GM12878 (cell line): Measurements from ENCODE around the gene MYG1. TPM values are rescaled to one million over a fixed set of nuclear protein-coding genes. Genes with fewer than 3 reads are reported as not detected.

ENCODE experiments used
- ATAC-seq: fragments of 200-7000 bp; cut with Tn5 transposase; 3 replicates; pipeline ENCODE4 v1.9.1; 2020; ENCODE audit warnings: mild to moderate bottlenecking, moderate library complexity
- BruUV-seq: library from RNA; stranded (reverse); fragments of 400-500 nt; replicated peaks from 2 replicates; lab custom pipeline; 2021; lab: Mats Ljungman, UMichigan
- CTCF ChIA-PET: fragments of 300-600 bp; sonication (Branson Sonifier 250); formaldehyde crosslinking; extraction: SDS; loops from one replicate; lab custom pipeline; 2021; ENCODE audit warnings: inconsistent platforms; lab: Yijun Ruan, JAX
- POLR2A ChIA-PET: fragments of 350-600 bp; formaldehyde crosslinking; extraction: SDS; loops from one replicate; lab custom pipeline; 2021; ENCODE audit warnings: inconsistent platforms; lab: Charles Lee
- RAD21 ChIA-PET: fragments of 300-600 bp; sonication (Branson Sonifier 250); formaldehyde crosslinking; loops from one replicate; lab custom pipeline; 2023; ENCODE audit warnings: antibody characterized with exemption; ENCODE audit not compliant: unreplicated experiment; lab: Charles Lee
- SMC1A ChIA-PET: fragments of 300-600 bp; sonication (Branson Sonifier 250); formaldehyde crosslinking; loops from one replicate; lab custom pipeline; 2023; ENCODE audit not compliant: unreplicated experiment, uncharacterized antibody; lab: Charles Lee
- DNase-seq: peaks from one replicate; pipeline ENCODE4 v3.0.0-alpha.2; 2011; ENCODE audit warnings: low read depth, low spot score
- FAIRE-seq: peaks from 3 replicates; lab custom pipeline; 2011; peaks lifted over from hg19 to GRCh38; lab: Jason Lieb, UNC
- H2AFZ ChIP-seq: 2 replicates; pipeline ENCODE4 v1.6.0; 2011; ENCODE audit warnings: low read depth, low read length, control low read depth; ENCODE audit not compliant: control insufficient read depth
- H3K27ac ChIP-seq: 2 replicates; pipeline ENCODE4 v1.5.1; 2011; ENCODE audit warnings: control low read depth; ENCODE audit not compliant: control insufficient read depth, insufficient read depth
- H3K27me3 ChIP-seq, 2 experiments: replicated peaks in 1 of 2; 2 replicates each; pipeline versions ENCODE4 v1.6.0 to v1.6.1; 2011; ENCODE audit warnings: low read length in 1 of 2; ENCODE audit not compliant: control insufficient read depth in 2 of 2, insufficient read depth in 2 of 2
- H3K36me3 ChIP-seq, 2 experiments: 2 replicates each; pipeline ENCODE4 v1.5.1; 2011; ENCODE audit warnings: low read length in 1 of 2; ENCODE audit not compliant: control insufficient read depth in 2 of 2, insufficient read depth in 2 of 2
- H3K4me1 ChIP-seq: 2 replicates; pipeline ENCODE4 v1.6.1; 2011; ENCODE audit warnings: mild to moderate bottlenecking, low read length, moderate library complexity, mixed read lengths; ENCODE audit not compliant: control insufficient read depth, insufficient read depth
- H3K4me2 ChIP-seq: 2 replicates; pipeline ENCODE4 v1.6.0; 2011; ENCODE audit warnings: control low read depth; ENCODE audit not compliant: control insufficient read depth, insufficient read depth
- H3K4me3 ChIP-seq: fragments of 200-600 bp; sonication (generic); 2 replicates; pipeline ENCODE4 v1.5.1; 2016
- H3K79me2 ChIP-seq: 2 replicates; pipeline ENCODE4 v1.6.0; 2011; ENCODE audit warnings: low read length; ENCODE audit not compliant: control insufficient read depth, insufficient read depth
- H3K9ac ChIP-seq: 2 replicates; pipeline ENCODE4 v1.8.0; 2011; ENCODE audit warnings: low read length, control low read depth, mixed read lengths; ENCODE audit not compliant: control insufficient read depth, insufficient read depth
- H3K9me3 ChIP-seq: replicated peaks from 3 replicates; pipeline ENCODE4 v1.5.1; 2011; ENCODE audit warnings: mild to moderate bottlenecking, low read length; ENCODE audit not compliant: control insufficient read depth, insufficient read depth
- H4K20me1 ChIP-seq: 2 replicates; pipeline ENCODE4 v1.6.0; 2011; ENCODE audit not compliant: control insufficient read depth, insufficient read depth
- BCL3 ChIP-seq: IDR thresholded peaks from 2 replicates; pipeline ENCODE4 v1.6.1; 2011; ENCODE audit warnings: borderline replicate concordance, low read depth, mild to moderate bottlenecking, moderate library complexity, low read length; ENCODE audit not compliant: insufficient read depth, poor library complexity, severe bottlenecking
- CHD4 ChIP-seq: fragments of 200-600 bp; sonication (generic); IDR thresholded peaks from 2 replicates; pipeline ENCODE4 v1.6.1; 2016; ENCODE audit warnings: mild to moderate bottlenecking
- CREB1 ChIP-seq: IDR thresholded peaks from 2 replicates; pipeline ENCODE4 v1.6.1; 2012; ENCODE audit warnings: low read depth, mild to moderate bottlenecking, inconsistent platforms
- CREM ChIP-seq: IDR thresholded peaks from 2 replicates; pipeline ENCODE4 v1.6.1; 2014; ENCODE audit warnings: antibody characterized with exemption, low read depth
- DPF2 ChIP-seq: fragments of 450-650 bp; IDR thresholded peaks from 2 replicates; pipeline ENCODE4 v1.6.1; 2017; ENCODE audit warnings: mild to moderate bottlenecking
- KLF5 ChIP-seq: fragments of 450-650 bp; IDR thresholded peaks from 2 replicates; pipeline ENCODE4 v1.6.1; 2014; ENCODE audit warnings: mild to moderate bottlenecking; ENCODE audit not compliant: partially characterized antibody
- LARP7 ChIP-seq: fragments of 450-650 bp; IDR thresholded peaks from 2 replicates; pipeline ENCODE4 v1.6.1; 2017; ENCODE audit warnings: mild to moderate bottlenecking
- MAX ChIP-seq: IDR thresholded peaks from 2 replicates; pipeline ENCODE4 v1.6.1; 2012; ENCODE audit warnings: low read depth, low read length, improper control_type of control experiment
- MEF2B ChIP-seq: fragments of 450-650 bp; IDR thresholded peaks from 2 replicates; pipeline ENCODE4 v1.6.1; 2018; ENCODE audit warnings: mild to moderate bottlenecking, moderate library complexity; ENCODE audit not compliant: partially characterized antibody, poor library complexity, severe bottlenecking
- MXI1 ChIP-seq: fragments of 150-350 bp; IDR thresholded peaks from 2 replicates; pipeline ENCODE4 v1.6.1; 2011; ENCODE audit warnings: low read depth, mild to moderate bottlenecking, inconsistent platforms, low read length, improper control_type of control experiment
- NR2F1 ChIP-seq: fragments of 450-650 bp; conservative IDR thresholded peaks from 2 replicates; pipeline ENCODE4 v1.6.1; 2017; ENCODE audit warnings: mild to moderate bottlenecking
- NRF1 ChIP-seq: conservative IDR thresholded peaks from 2 replicates; pipeline ENCODE4 v1.6.1; 2011; ENCODE audit warnings: mild to moderate bottlenecking, low read depth, low read length, improper control_type of control experiment
- POLR2A ChIP-seq: IDR thresholded peaks from 2 replicates; pipeline ENCODE4 v1.6.1; 2011; ENCODE audit warnings: low read depth, mild to moderate bottlenecking, low read length
- SIN3A ChIP-seq: IDR thresholded peaks from 2 replicates; pipeline ENCODE4 v1.6.1; 2012; ENCODE audit warnings: low read depth, low read length, improper control_type of control experiment
- SMAD1 ChIP-seq: fragments of 450-650 bp; IDR thresholded peaks from 2 replicates; pipeline ENCODE4 v1.6.1; 2018; ENCODE audit warnings: mild to moderate bottlenecking, low read depth; ENCODE audit not compliant: partially characterized antibody
- SUZ12 ChIP-seq: fragments of 200-600 bp; sonication (generic); IDR thresholded peaks from one replicate; pipeline ENCODE4 v1.6.1; 2018; ENCODE audit warnings: antibody characterized with exemption, mild to moderate bottlenecking; ENCODE audit not compliant: unreplicated experiment
- TAF1 ChIP-seq: IDR thresholded peaks from 2 replicates; pipeline ENCODE4 v1.6.1; 2011; ENCODE audit warnings: mild to moderate bottlenecking, low read depth, low read length, borderline replicate concordance
- ZNF207 ChIP-seq: fragments of 450-650 bp; IDR thresholded peaks from 2 replicates; pipeline ENCODE4 v1.6.1; 2014; ENCODE audit warnings: antibody characterized with exemption, mild to moderate bottlenecking, borderline replicate concordance
- WGBS: methylation state at CpG from one replicate; pipeline ENCODE4 v1.1.6; 2016; ENCODE audit warnings: low lambda C conversion rate; ENCODE audit not compliant: insufficient replicate concordance, insufficient coverage; ENCODE audit errors: missing lambda C conversion rate; 5-methylcytosine and 5-hydroxymethylcytosine counted together
- in situ Hi-C: fragments of 300-500 bp; cut with MboI; formaldehyde crosslinking; loops from 9 replicates; pipeline ENCODE4 v1.14.3; 2018; ENCODE audit warnings: mixed read lengths
- intact Hi-C: fragments of 100-400 bp; cut with micrococcal nuclease; formaldehyde crosslinking; loops from one replicate; pipeline ENCODE4 v1.14.2; 2022; ENCODE audit not compliant: unreplicated experiment
- polyA plus RNA-seq, 11 experiments: library from polyadenylated mRNA; depleted of rRNA in 4 of 11; unstranded in 6 of 11; stranded (reverse) in 5 of 11; fragments of >200 nt; fragmentation: Nextera tagmentation in 4 of 11; fragmentation: Illumina TruSeq in 1 of 11; extraction: Ambion mirVana in 4 of 11; extraction: Trizol in 1 of 11; gene quantifications; 1 replicate in 1 of 11; 2 replicates in 10 of 11; pipeline versions ENCODE4 v1.2.1 to v1.2.3, GENCODE V29; 2011 to 2016; ENCODE audit warnings: inconsistent platforms in 2 of 11, missing spikeins in 2 of 11, low read depth in 1 of 11
- total RNA-seq, 4 experiments: library from RNA; depleted of rRNA in 3 of 4; stranded (reverse); fragments of >200 nt in 3 of 4; fragmentation: Illumina TruSeq in 1 of 4; extraction: Trizol in 1 of 4; gene quantifications; 2 replicates each; pipeline versions ENCODE4 v1.2.1 to v1.2.3, GENCODE V29; 2013 to 2021

The MYG1 gene
- total and polyA plus RNA-seq, 10 of the 15 experiments (the other 5 are each of a cell fraction or from before 2014, with no cell fraction given): 20.7 to 81.0 (median 49.4) TPM

- peak within 1 kb of the TSS; percentile 87 for H3K9ac ChIP-seq
- H3K27ac ChIP-seq: peak within 1 kb of the TSS; percentile 75
- ATAC-seq (peak; percentile 95), FAIRE-seq (peak; percentile 84), DNase-seq (peak; percentile 73)
- peaks cover 7 to 17% of the 10 kb centered on the region in 2 experiments; a peak in 3 of 4 replicates for H3K36me3 ChIP-seq
- peaks cover 24% of the 10 kb centered on the region for H3K79me2 ChIP-seq
- H3K9me3 ChIP-seq: no peaks in the 10 kb centered on the region
- no TSS peak for BruUV-seq
- peak within 1 kb of the TSS; percentile 82 for H3K4me3 ChIP-seq
- in situ Hi-C loops (no loop called here), intact Hi-C loops (loop anchor here (1.0 kb wide), 1 partner anchor 26 kb away; the partner anchor contains the start of gene AAAS)
- peak within 1 kb of the TSS; percentile 81 for H3K4me2 ChIP-seq
- H4K20me1 ChIP-seq: no peaks in the 10 kb centered on the region; the same call in 1 of the 2 replicates
- H2AFZ ChIP-seq: peak within 1 kb of the TSS; percentile 98
- ChIA-PET SMC1A (interaction anchor here (0.6 to 2.9 kb wide), 17 partner anchors 9 to 196 kb away, joined by 3 to 27 read pairs (median 5); partner anchors contain the start of genes AAAS, CSAD, ESPL1 and ZNF740), POLR2A (interaction anchor here (0.7 to 2.3 kb wide), 15 partner anchors 9 to 138 kb away, joined by 3 to 24 read pairs (median 4); partner anchors contain the start of genes AAAS, CSAD, ESPL1 and ZNF740), RAD21 (interaction anchor here (0.7 to 3.8 kb wide), 19 partner anchors 12 to 192 kb away, joined by 3 to 29 read pairs (median 3); partner anchors contain the start of genes AAAS, ESPL1 and SOAT2), CTCF (interaction anchor here (0.6 to 12.9 kb wide), 21 partner anchors 9 to 229 kb away, joined by 3 to 315 read pairs (median 4); partner anchors contain the start of genes AAAS, ESPL1 and ITGB7)
- no peaks in the 10 kb centered on the region for H3K27me3 ChIP-seq
- peaks cover 21% of the 10 kb centered on the region for H3K4me1 ChIP-seq
- 4% methylated on average over 41 of the region's 42 CpGs for whole genome bisulfite sequencing
- TF ChIP-seq SMAD1 (peak; percentile 63), MAX (peak; percentile 63; the same call in 1 of the 2 replicates), LARP7 (0 out of 2 replicates have a peak, but pooled peaks have one; percentile 33), CREB1 (peak; percentile 74; the same call in 1 of the 2 replicates), MEF2B (no peak), KLF5 (no peak), NR2F1 (no peak), SIN3A (peak; percentile 82; the same call in 1 of the 2 replicates), CHD4 (no peak), NRF1 (0 out of 2 replicates have a peak, but pooled peaks have one; percentile 1), POLR2A (peak; percentile 90), TAF1 (peak; percentile 98), BCL3 (peak; percentile 47), CREM (peak; percentile 80), DPF2 (0 out of 2 replicates have a peak, but pooled peaks have one; percentile 29), MXI1 (peak; percentile 93; the same call in 1 of the 2 replicates), ZNF207 (peak; percentile 49; the same call in 1 of the 2 replicates), SUZ12 (no peak)
Measured at GRCh38 chr12:53295070-53295890, 4.2 kb upstream of the MYG1 start, which contains the start of gene PFDN5. TSS of gene PFDN5 (plus strand) at chr12:53295542. CDS start at chr12:53295568, 26 bp downstream.
